GM12874 (cell line): ENCODE results near the gene KCNQ2.

Experiments
- CTCF ChIP-seq: IDR thresholded peaks from 2 replicates; pipeline ENCODE4 v1.5.1; 2011; ENCODE audit warnings: low read depth, mild to moderate bottlenecking, control low read depth, low read length, moderate library complexity; ENCODE audit not compliant: insufficient read depth

KCNQ2 gene

GRCh38 chr20:63354636-63355350, 117.7 kb downstream of the KCNQ2 start:
- TF ChIP-seq CTCF, result no peak

GRCh38 chr20:63352811-63353221, 119.6 kb downstream of the KCNQ2 start:
- no peak for TF ChIP-seq CTCF

GRCh38 chr20:63351811-63352591, 120.5 kb downstream of the KCNQ2 start:
- no peak for TF ChIP-seq CTCF

GRCh38 chr20:63351326-63351700, 121.1 kb downstream of the KCNQ2 start:
- TF ChIP-seq CTCF, result no peak

GRCh38 chr20:63350597-63351325, 121.7 kb downstream of the KCNQ2 start:
- no peak for TF ChIP-seq CTCF
